HG03039 (cell line): ENCODE measurements around the gene TOR4A.

ENCODE experiments used
- ATAC-seq: cut with Tn5 transposase; IDR thresholded peaks from one replicate; pipeline ENCODE4 v1.9.1; 2021; ENCODE audit warnings: mild to moderate bottlenecking, moderate library complexity; ENCODE audit not compliant: unreplicated experiment

TOR4A gene

DNA sequence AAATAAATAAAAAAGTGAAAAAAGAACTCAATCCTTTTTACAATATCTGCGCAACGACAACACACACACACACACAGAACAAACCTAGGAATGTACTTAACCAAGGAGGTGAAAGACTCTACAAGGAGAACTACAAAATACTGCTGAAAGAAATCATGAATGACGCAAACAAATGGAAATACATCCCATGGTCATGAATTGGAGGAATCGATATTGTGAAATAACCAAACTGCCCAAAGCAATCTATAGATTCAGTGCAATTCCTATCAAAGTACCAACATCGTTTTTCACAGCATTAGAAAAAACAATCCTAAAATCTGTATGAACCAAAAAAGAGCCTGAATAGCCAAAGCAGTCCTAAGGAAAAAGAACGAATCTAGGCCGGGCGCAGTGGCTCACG is 54.4 kb downstream of the TOR4A start:
- no peak for ATAC-seq
